SH-SY5Y (cell line): ENCODE results near the gene MICAL3.

ENCODE experiments used
- GATA2 ChIP-seq: IDR thresholded peaks from 2 replicates; pipeline ENCODE4 v1.6.1; 2011; ENCODE audit warnings: mild to moderate bottlenecking, low read depth, low read length
- GATA3 ChIP-seq: IDR thresholded peaks from 2 replicates; pipeline ENCODE4 v1.6.1; 2011; ENCODE audit warnings: low read depth, mild to moderate bottlenecking, low read length, moderate library complexity

DNA sequence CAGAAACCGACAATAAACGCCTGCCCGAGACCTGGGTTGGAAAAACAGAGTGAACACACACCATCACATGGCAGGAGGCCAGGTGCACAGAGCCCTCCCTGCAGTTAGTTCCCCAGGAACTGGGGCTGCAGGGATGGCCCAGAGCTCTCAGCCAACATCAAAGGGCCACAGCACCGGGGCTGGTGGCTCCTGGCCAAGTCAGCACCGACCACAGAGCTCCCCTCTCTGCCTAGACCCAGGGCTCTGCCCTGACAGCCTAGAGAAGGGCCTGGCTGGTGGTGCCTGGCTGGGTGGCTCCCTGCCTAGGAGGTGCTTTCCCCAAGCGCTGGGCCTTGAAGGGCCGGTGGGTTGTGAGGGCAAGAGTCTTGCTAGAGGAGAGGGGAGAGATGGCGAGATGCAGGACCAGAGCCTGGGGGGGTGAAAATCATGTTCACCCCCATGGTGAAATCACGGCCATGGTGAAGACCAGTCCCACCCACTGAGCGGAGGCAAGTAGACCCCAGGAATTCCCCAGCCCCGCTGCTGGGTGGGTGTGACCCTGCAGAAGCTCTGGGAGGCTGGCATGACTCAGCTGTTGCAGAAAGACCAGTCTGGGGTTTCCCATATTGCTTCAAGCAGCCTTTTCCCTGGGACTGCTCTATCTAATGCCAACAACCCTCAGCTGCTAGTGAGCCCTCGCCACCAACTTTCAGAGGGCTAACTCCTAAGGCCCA lies 242.9 kb downstream of the MICAL3 start:
- no peak for TF ChIP-seq GATA2
- TF ChIP-seq GATA3 = no peak
